ENCODE data around the gene ASPHD1.

ASPHD1 gene

GRCh38 chr16:29925781-29926710 is 25.8 kb downstream of the ASPHD1 start, which contains the start of gene KCTD13:
Gene KCTD13 (minus strand): TSS chr16:29926226. CDS start chr16:29926033, 193 bp downstream.
- TF ChIP-seq RAD21 (IDR thresholded peaks at IDR 0.05; ENCODE audit: low read depth) (no peak; the same call in 1 of the 2 replicates), ZBTB7A (IDR thresholded peaks at IDR 0.05; ENCODE audit: low read depth) (peak; percentile 95), MAX (IDR thresholded peaks at IDR 0.05) (peak; percentile 77), CREB1 (IDR thresholded peaks at IDR 0.05; ENCODE audit: low read depth) (no peak), YY1 (IDR thresholded peaks at IDR 0.05; ENCODE audit: low read depth) (no peak), TEAD4 (IDR thresholded peaks at IDR 0.05) (no peak), EP300 (IDR thresholded peaks at IDR 0.05; ENCODE audit: borderline replicate concordance) (no peak), TCF12 (IDR thresholded peaks at IDR 0.05; ENCODE audit: low read depth) (peak; percentile 33; the same call in 1 of the 2 replicates), EGR1 (IDR thresholded peaks at IDR 0.05) (peak; percentile 86), NFIC (IDR thresholded peaks at IDR 0.05) (peak; percentile 52), USF1 (IDR thresholded peaks at IDR 0.05) (no peak; the same call in 1 of the 2 replicates), REST (IDR thresholded peaks at IDR 0.05; ENCODE audit: low read depth) (no peak), CEBPB (IDR thresholded peaks at IDR 0.05) (no peak), TAF1 (IDR thresholded peaks at IDR 0.05; ENCODE audit: low read depth) (peak; percentile 88; the same call in 1 of the 2 replicates), FOXM1 (IDR thresholded peaks at IDR 0.05; ENCODE audit: borderline replicate concordance, low read depth) (no peak)

DNA sequence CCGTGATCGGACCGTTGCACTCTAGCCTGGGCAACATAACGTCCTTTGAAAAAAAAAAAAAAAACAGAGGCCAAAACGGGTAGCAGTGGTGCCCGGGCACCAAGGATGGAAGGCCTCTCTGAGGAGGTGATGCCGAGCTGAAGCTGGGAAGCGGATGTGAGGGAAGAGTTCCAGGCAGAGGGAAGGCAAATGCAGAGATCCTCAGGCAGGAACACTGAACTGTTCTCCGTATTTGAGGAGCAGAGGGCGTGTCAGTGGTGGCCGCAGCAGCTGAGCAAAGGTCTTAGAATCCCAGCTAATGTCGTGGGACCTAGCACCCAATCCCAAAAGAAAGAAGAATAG is 26.4 kb downstream of the ASPHD1 start:
- TF ChIP-seq TAF1 (IDR thresholded peaks at IDR 0.05; ENCODE audit: low read depth) (no peak), RAD21 (IDR thresholded peaks at IDR 0.05; ENCODE audit: low read depth) (no peak), USF1 (IDR thresholded peaks at IDR 0.05) (no peak), TEAD4 (IDR thresholded peaks at IDR 0.05) (no peak), YY1 (IDR thresholded peaks at IDR 0.05; ENCODE audit: low read depth) (no peak), CREB1 (IDR thresholded peaks at IDR 0.05; ENCODE audit: low read depth) (no peak), CEBPB (IDR thresholded peaks at IDR 0.05) (no peak), TCF12 (IDR thresholded peaks at IDR 0.05; ENCODE audit: low read depth) (no peak), EP300 (IDR thresholded peaks at IDR 0.05; ENCODE audit: borderline replicate concordance) (no peak), EGR1 (IDR thresholded peaks at IDR 0.05) (no peak), FOXM1 (IDR thresholded peaks at IDR 0.05; ENCODE audit: borderline replicate concordance, low read depth) (no peak), REST (IDR thresholded peaks at IDR 0.05; ENCODE audit: low read depth) (no peak), MAX (IDR thresholded peaks at IDR 0.05) (no peak), ZBTB7A (IDR thresholded peaks at IDR 0.05; ENCODE audit: low read depth) (no peak), NFIC (IDR thresholded peaks at IDR 0.05) (no peak)

DNA sequence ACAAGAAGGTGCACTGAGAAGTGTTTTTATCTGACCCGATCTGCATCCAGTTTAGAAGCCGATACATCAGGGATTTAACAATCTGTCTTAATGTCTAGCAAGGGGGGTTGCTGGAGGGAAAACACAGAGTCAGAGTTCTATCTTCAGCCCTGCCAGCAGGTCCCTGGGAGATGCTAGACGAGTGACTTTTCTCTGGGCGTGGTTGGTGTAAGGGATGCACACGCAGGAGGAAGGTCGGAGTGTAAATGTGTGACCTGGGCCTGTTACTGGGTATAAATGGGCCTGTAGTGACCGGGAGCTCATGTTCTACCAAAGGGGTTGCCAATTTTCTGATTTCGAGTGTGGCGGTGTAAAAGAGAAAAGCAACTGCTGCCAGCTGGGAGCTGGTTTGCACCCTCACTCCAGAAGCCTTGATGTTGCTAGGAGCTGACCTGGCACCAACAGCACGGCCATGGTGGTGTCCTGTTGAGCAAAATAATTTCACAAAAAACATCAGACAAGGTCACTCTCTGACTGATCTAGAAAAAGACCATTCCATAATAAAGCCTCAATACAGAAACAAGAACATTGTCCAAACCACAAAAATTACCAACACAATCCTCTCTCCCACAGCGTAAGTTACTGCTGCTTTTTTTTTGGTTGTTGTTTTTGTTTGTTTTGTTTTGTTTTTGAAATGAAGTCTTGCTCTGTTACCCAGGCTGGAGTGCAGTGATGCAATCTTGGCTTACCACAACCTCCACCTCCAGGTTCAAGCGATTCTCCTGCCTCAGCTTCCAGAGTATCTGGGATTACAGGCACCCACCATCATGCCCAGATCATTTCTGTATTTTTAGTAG is 27.0 kb downstream of the ASPHD1 start:
- no peak for TF ChIP-seq EP300 (IDR thresholded peaks at IDR 0.05; ENCODE audit: borderline replicate concordance)
- TF ChIP-seq REST (IDR thresholded peaks at IDR 0.05; ENCODE audit: low read depth), result no peak
- no peak for TF ChIP-seq CEBPB (IDR thresholded peaks at IDR 0.05)
- no peak for TF ChIP-seq RAD21 (IDR thresholded peaks at IDR 0.05; ENCODE audit: low read depth)
- no peak for TF ChIP-seq CREB1 (IDR thresholded peaks at IDR 0.05; ENCODE audit: low read depth)
- TF ChIP-seq TAF1 (IDR thresholded peaks at IDR 0.05; ENCODE audit: low read depth), result no peak
- no peak for TF ChIP-seq FOXM1 (IDR thresholded peaks at IDR 0.05; ENCODE audit: borderline replicate concordance, low read depth)
- TF ChIP-seq NFIC (IDR thresholded peaks at IDR 0.05), result no peak
- no peak for TF ChIP-seq YY1 (IDR thresholded peaks at IDR 0.05; ENCODE audit: low read depth)
- TF ChIP-seq ZBTB7A (IDR thresholded peaks at IDR 0.05; ENCODE audit: low read depth), result no peak
- no peak for TF ChIP-seq EGR1 (IDR thresholded peaks at IDR 0.05)
- TF ChIP-seq USF1 (IDR thresholded peaks at IDR 0.05), result no peak
- TF ChIP-seq MAX (IDR thresholded peaks at IDR 0.05), result no peak
- TF ChIP-seq TCF12 (IDR thresholded peaks at IDR 0.05; ENCODE audit: low read depth), result no peak

Data from Ishikawa (cell line).